GM12891 (cell line): ENCODE measurements around the gene SIDT2.

Experiments used
- POLR2A ChIP-seq: IDR thresholded peaks from 2 replicates; pipeline ENCODE4 v1.6.1; 2011; ENCODE audit warnings: low read depth, low read length, control low read depth
- POLR2AphosphoS5 ChIP-seq: IDR thresholded peaks from 2 replicates; pipeline ENCODE4 v1.6.1; 2011; ENCODE audit warnings: low read depth, low read length, control low read depth
- SPI1 ChIP-seq: IDR thresholded peaks from 2 replicates; pipeline ENCODE4 v1.6.1; 2011; ENCODE audit warnings: low read depth, low read length, control low read depth

- TF ChIP-seq POLR2A (no peak), POLR2AphosphoS5 (no peak), SPI1 (no peak)
Observed at GRCh38 chr11:117205211-117205818, 26.8 kb downstream of the SIDT2 start.
